GM12878 (cell line): ENCODE measurements around the gene IPMK. TPM values are rescaled to one million over a fixed set of nuclear protein-coding genes. Genes with fewer than 3 reads are reported as not detected.

Experiments
- CHD1 ChIP-seq: IDR thresholded peaks from 2 replicates; pipeline ENCODE4 v1.6.1; 2012; ENCODE audit warnings: low read depth, low read length, improper control_type of control experiment
- CHD4 ChIP-seq: fragments of 200-600 bp; sonication (generic); IDR thresholded peaks from 2 replicates; pipeline ENCODE4 v1.6.1; 2016; ENCODE audit warnings: mild to moderate bottlenecking
- CUX1 ChIP-seq: IDR thresholded peaks from 2 replicates; pipeline ENCODE4 v1.6.1; 2012; ENCODE audit warnings: improper control_type of control experiment, low read depth, low read length; ENCODE audit not compliant: insufficient replicate concordance
- HSF1 ChIP-seq: fragments of 150-350 bp; IDR thresholded peaks from 2 replicates; pipeline ENCODE4 v1.6.1; 2014; ENCODE audit warnings: mild to moderate bottlenecking, low read depth, low read length
- IKZF2 ChIP-seq, 2 experiments: fragments of 450-650 bp; IDR thresholded peaks; 2 replicates each; pipeline ENCODE4 v1.6.1; 2017; ENCODE audit warnings: mild to moderate bottlenecking in 2 of 2, moderate library complexity in 2 of 2
- MEF2A ChIP-seq: IDR thresholded peaks from 2 replicates; pipeline ENCODE4 v1.6.1; 2011; ENCODE audit warnings: low read depth, mild to moderate bottlenecking, low read length, moderate library complexity; ENCODE audit not compliant: insufficient read depth
- MEF2B ChIP-seq: fragments of 450-650 bp; IDR thresholded peaks from 2 replicates; pipeline ENCODE4 v1.6.1; 2018; ENCODE audit warnings: mild to moderate bottlenecking, moderate library complexity; ENCODE audit not compliant: partially characterized antibody, poor library complexity, severe bottlenecking
- MLLT1 ChIP-seq: fragments of 450-650 bp; IDR thresholded peaks from 2 replicates; pipeline ENCODE4 v1.6.1; 2016; ENCODE audit warnings: mild to moderate bottlenecking
- NFIC ChIP-seq: IDR thresholded peaks from 2 replicates; pipeline ENCODE4 v1.6.1; 2012; ENCODE audit warnings: low read depth, mild to moderate bottlenecking, inconsistent platforms, low read length, moderate library complexity
- NFYB ChIP-seq: IDR thresholded peaks from 2 replicates; pipeline ENCODE4 v1.6.1; 2011; ENCODE audit warnings: low read depth, mild to moderate bottlenecking, low read length, improper control_type of control experiment, moderate library complexity; ENCODE audit not compliant: insufficient read depth
- NRF1 ChIP-seq: conservative IDR thresholded peaks from 2 replicates; pipeline ENCODE4 v1.6.1; 2011; ENCODE audit warnings: mild to moderate bottlenecking, low read depth, low read length, improper control_type of control experiment
- RAD21 ChIP-seq: IDR thresholded peaks from 2 replicates; pipeline ENCODE4 v1.6.1; 2011; ENCODE audit warnings: mild to moderate bottlenecking, low read depth, low read length, moderate library complexity; ENCODE audit not compliant: insufficient read depth
- SMAD1 ChIP-seq: fragments of 450-650 bp; IDR thresholded peaks from 2 replicates; pipeline ENCODE4 v1.6.1; 2018; ENCODE audit warnings: mild to moderate bottlenecking, low read depth; ENCODE audit not compliant: partially characterized antibody
- SMC3 ChIP-seq: IDR thresholded peaks from 2 replicates; pipeline ENCODE4 v1.6.1; 2011; ENCODE audit warnings: low read length, improper control_type of control experiment, borderline replicate concordance
- SP1 ChIP-seq: IDR thresholded peaks from one replicate; pipeline ENCODE4 v1.6.1; 2011; ENCODE audit warnings: low read depth, low read length
- TCF12 ChIP-seq: IDR thresholded peaks from 2 replicates; pipeline ENCODE4 v1.6.1; 2011; ENCODE audit warnings: low read depth, mild to moderate bottlenecking, low read length
- ZBTB40 ChIP-seq: fragments of 450-650 bp; IDR thresholded peaks from 2 replicates; pipeline ENCODE4 v1.6.1; 2016; ENCODE audit warnings: mild to moderate bottlenecking, moderate library complexity, borderline replicate concordance
- polyA plus RNA-seq, 11 experiments: library from polyadenylated mRNA; depleted of rRNA in 4 of 11; unstranded in 6 of 11; stranded (reverse) in 5 of 11; fragments of >200 nt; fragmentation: Nextera tagmentation in 4 of 11; fragmentation: Illumina TruSeq in 1 of 11; extraction: Ambion mirVana in 4 of 11; extraction: Trizol in 1 of 11; gene quantifications; 1 replicate in 1 of 11; 2 replicates in 10 of 11; pipeline versions ENCODE4 v1.2.1 to v1.2.3, GENCODE V29; 2011 to 2016; ENCODE audit warnings: inconsistent platforms in 2 of 11, missing spikeins in 2 of 11, low read depth in 1 of 11
- total RNA-seq, 4 experiments: library from RNA; depleted of rRNA in 3 of 4; stranded (reverse); fragments of >200 nt in 3 of 4; fragmentation: Illumina TruSeq in 1 of 4; extraction: Trizol in 1 of 4; gene quantifications; 2 replicates each; pipeline versions ENCODE4 v1.2.1 to v1.2.3, GENCODE V29; 2013 to 2021

Gene IPMK
- total and polyA plus RNA-seq, 10 of the 15 experiments (the other 5 are each of a cell fraction or from before 2014, with no cell fraction given), result 0.84 to 7.5 (median 3.6) TPM

- TF ChIP-seq RAD21, result no peak
- no peak for TF ChIP-seq MEF2B
- TF ChIP-seq NFYB, result no peak
- TF ChIP-seq SMC3, result no peak
- TF ChIP-seq MEF2A, result 0 out of 2 replicates have a peak, but pooled peaks have one; percentile 31
- 0 out of 2 replicates have a peak, but pooled peaks have one; percentile 55 for TF ChIP-seq MLLT1
- TF ChIP-seq CHD1, result no peak
- no peak for TF ChIP-seq CUX1
- TF ChIP-seq SP1, result peak; percentile 90
- no peak for TF ChIP-seq SMAD1
- TF ChIP-seq NFIC, result no peak
- TF ChIP-seq NRF1, result peak; percentile 95
- TF ChIP-seq TCF12, result no peak
- TF ChIP-seq IKZF2 (IDR thresholded peaks at IDR 0.05), result no peak
- TF ChIP-seq HSF1, result no peak
- TF ChIP-seq ZBTB40, result no peak
- no peak for TF ChIP-seq CHD4
These were observed 1.5 kb upstream of the IPMK start, which contains the start of gene CISD1 (continued) for GRCh38 chr10:58268946-58269781.
